ENCODE measurements around the gene DAZL. TPM values are rescaled to one million over a fixed set of nuclear protein-coding genes. Genes with fewer than 3 reads are reported as not detected.

Gene DAZL
- total and polyA plus RNA-seq, 10 of the 15 experiments (the other 5 are each of a cell fraction or from before 2014, with no cell fraction given) = 0.04 to 0.48 (median 0.13) TPM; not detected in 1

- no peak overlapping the region for H2AFZ ChIP-seq (ENCODE audit: control insufficient read depth, low read depth, low read length)
- H3K27me3 ChIP-seq (replicated peaks in 1 of 2; ENCODE audit: control insufficient read depth in 2 of 2, insufficient read depth in 2 of 2, low read length in 1 of 2) = no peaks in the 10 kb centered on the region
- H3K27ac ChIP-seq (ENCODE audit: control insufficient read depth, insufficient read depth) = no peak overlapping the region
- WGBS (ENCODE audit: insufficient coverage, insufficient replicate concordance, low lambda C conversion rate, missing lambda C conversion rate) = 63% methylated on average over 4 of the region's 4 CpGs
- RAD21 ChIA-PET (ENCODE audit: unreplicated experiment) = interaction anchor here (1.1 to 1.9 kb wide), 8 partner anchors 18 to 280 kb away, joined by 3 to 9 read pairs (median 4); no protein-coding TSS in a partner anchor
- H3K9ac ChIP-seq (ENCODE audit: control insufficient read depth, insufficient read depth, low read length) = no peak overlapping the region
- no TSS peak for BruUV-seq (replicated peaks)
- ATAC-seq (no peak), FAIRE-seq (no peak), DNase-seq (ENCODE audit: low read depth, low spot score) (no peak)
- SMC1A ChIA-PET (ENCODE audit: uncharacterized antibody, unreplicated experiment) = interaction anchor here (0.7 to 6.0 kb wide), 15 partner anchors 11 to 283 kb away, joined by 3 to 36 read pairs (median 4); partner anchors contain the start of genes DPH3 and OXNAD1
- no peaks in the 10 kb centered on the region for H3K36me3 ChIP-seq (ENCODE audit: control insufficient read depth in 2 of 2, insufficient read depth in 2 of 2, low read length in 1 of 2)
- H3K9me3 ChIP-seq (replicated peaks; ENCODE audit: control insufficient read depth, insufficient read depth, low read length) = peaks cover 3% of the 10 kb centered on the region
- H3K4me3 ChIP-seq = no peak overlapping the region
- H3K4me2 ChIP-seq (ENCODE audit: control insufficient read depth, insufficient read depth) = no peak overlapping the region
- in situ Hi-C loops (cut with MboI) = no loop called here
- no peaks in the 10 kb centered on the region for H4K20me1 ChIP-seq (ENCODE audit: control insufficient read depth, insufficient read depth)
- intact Hi-C loops (cut with micrococcal nuclease; ENCODE audit: unreplicated experiment) = loop anchor here (1.0 kb wide), 1 partner anchor 26 kb away; no protein-coding TSS in a partner anchor
- no peaks in the 10 kb centered on the region; the same call in 1 of the 2 replicates for H3K79me2 ChIP-seq (ENCODE audit: control insufficient read depth, insufficient read depth, low read length)
- H3K4me1 ChIP-seq (ENCODE audit: control insufficient read depth, insufficient read depth, low read length) = peaks cover 13% of the 10 kb centered on the region
- POLR2A ChIA-PET = interaction anchor here (1.3 to 2.2 kb wide), 2 partner anchors 27 to 31 kb away, joined by 4 to 7 read pairs; no protein-coding TSS in a partner anchor
- CTCF ChIA-PET = interaction anchor here (0.6 to 2.3 kb wide), 7 partner anchors 18 to 355 kb away, joined by 3 to 12 read pairs (median 5); no protein-coding TSS in a partner anchor
- TF ChIP-seq BHLHE40 (IDR thresholded peaks at IDR 0.05; ENCODE audit: borderline replicate concordance in 1 of 2, low read depth in 2 of 2, low read length in 1 of 2) (peak in 1 of 2 experiments; percentile 14; a peak in 1 of 4 replicates), CBX5 (IDR thresholded peaks at IDR 0.05; ENCODE audit: low read depth) (0 out of 2 replicates have a peak, but pooled peaks have one; percentile 52), ATF7 (IDR thresholded peaks at IDR 0.05; ENCODE audit: low read depth) (no peak), USF1 (IDR thresholded peaks at IDR 0.05; ENCODE audit: borderline replicate concordance, extremely low read length, insufficient read depth, low read depth, low read length) (no peak), IKZF1 (conservative IDR thresholded peaks at IDR 0.05) (no peak), NR2F1 (conservative IDR thresholded peaks at IDR 0.05) (peak; percentile 85), NR2C2 (IDR thresholded peaks at IDR 0.05; ENCODE audit: borderline replicate concordance, control insufficient read depth, insufficient read length, low read depth) (no peak), BRCA1 (IDR thresholded peaks at IDR 0.05; ENCODE audit: low read depth, low read length) (no peak), DPF2 (IDR thresholded peaks at IDR 0.05) (0 out of 2 replicates have a peak, but pooled peaks have one; percentile 19), MEF2B (IDR thresholded peaks at IDR 0.05; ENCODE audit: partially characterized antibody, poor library complexity, severe bottlenecking) (peak; percentile 15), BCL3 (IDR thresholded peaks at IDR 0.05; ENCODE audit: borderline replicate concordance, insufficient read depth, low read depth, low read length, poor library complexity, severe bottlenecking) (no peak), MEF2A (IDR thresholded peaks at IDR 0.05; ENCODE audit: insufficient read depth, low read depth, low read length) (no peak), SMARCA5 (IDR thresholded peaks at IDR 0.05) (peak; percentile 70; the same call in 1 of the 2 replicates), HCFC1 (IDR thresholded peaks at IDR 0.05; ENCODE audit: low read length) (no peak), ZNF687 (IDR thresholded peaks at IDR 0.05) (0 out of 2 replicates have a peak, but pooled peaks have one; percentile 15), NFYA (IDR thresholded peaks at IDR 0.05; ENCODE audit: borderline replicate concordance, low read depth, low read length) (no peak)
These were observed 57.5 kb downstream of the DAZL start for GRCh38 chr3:16547561-16548357.
